HG02678 (cell line): ENCODE data around the gene FAM25C.
"Not testable (repeated sequence)": the region's sequence is repeated elsewhere in the genome, so short reads cannot be mapped to it uniquely, and the experiment has no call there.

Experiments
- ATAC-seq: cut with Tn5 transposase; IDR thresholded peaks from one replicate; pipeline ENCODE4 v1.9.1; 2021; ENCODE audit warnings: mild to moderate bottlenecking, moderate library complexity; ENCODE audit not compliant: unreplicated experiment

Gene FAM25C

DNA sequence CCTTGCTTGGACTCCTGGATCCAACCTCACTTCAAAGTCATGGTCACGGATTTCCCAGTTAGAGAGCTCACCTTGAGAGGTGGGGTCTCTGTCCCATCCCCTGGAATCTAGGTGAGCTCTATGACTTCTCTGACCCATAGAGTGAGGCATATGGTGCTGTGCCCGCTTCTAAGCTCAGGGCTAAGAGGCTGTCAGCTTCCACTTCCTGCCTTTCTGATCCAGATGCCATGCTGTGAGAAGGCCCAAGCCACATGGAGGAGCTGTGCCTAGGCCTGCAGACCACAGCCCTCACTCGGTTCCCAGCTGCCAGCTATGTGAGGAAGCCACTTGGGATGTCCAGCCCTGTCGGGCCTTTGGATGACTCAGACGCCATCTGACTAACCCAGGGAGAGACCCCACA, 39.9 kb downstream of the FAM25C start:
- ATAC-seq = not testable (repeated sequence)

DNA sequence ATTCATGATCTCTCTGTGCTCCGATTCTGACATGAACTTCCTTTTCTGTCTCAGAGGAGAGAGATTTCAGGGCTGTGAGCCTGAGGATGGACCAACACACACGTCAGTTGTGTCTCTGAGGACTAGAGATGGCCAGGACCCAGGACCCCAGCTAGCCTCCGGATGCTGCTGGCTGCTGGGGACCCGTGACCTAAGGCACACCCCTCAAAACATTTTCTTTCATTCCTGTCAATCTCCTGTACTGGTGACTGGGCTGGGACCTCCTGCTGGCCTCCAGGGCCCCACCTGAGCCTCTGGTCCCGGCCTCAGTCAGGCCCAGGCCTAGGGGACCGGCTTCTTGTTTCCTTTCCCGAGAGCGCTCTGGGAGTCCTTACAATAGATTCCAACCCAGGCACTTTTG, 42.4 kb downstream of the FAM25C start:
- ATAC-seq = not testable (repeated sequence)

DNA sequence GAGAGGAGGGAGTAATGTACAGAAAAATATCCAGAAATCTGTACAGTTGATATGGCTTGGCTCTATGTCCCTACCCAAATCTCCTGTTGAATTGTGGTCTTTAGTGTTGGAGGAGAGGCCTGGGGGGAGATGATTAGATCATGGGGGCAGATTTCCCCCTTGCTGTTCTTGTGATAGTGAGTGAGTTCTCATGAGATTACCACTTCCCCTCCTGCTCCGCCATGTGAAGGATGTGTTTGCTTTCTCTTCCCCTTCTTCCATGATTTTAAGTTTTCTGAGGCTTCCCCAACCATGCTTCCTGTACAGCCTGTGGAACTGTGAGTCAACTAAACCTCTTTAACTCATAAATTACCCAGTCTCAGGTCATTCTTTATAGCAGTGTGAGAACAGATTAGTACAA, 52.2 kb downstream of the FAM25C start:
- not testable (repeated sequence) for ATAC-seq
